ENCODE results near the gene SLC25A51. TPM values are rescaled to one million over a fixed set of nuclear protein-coding genes. Genes with fewer than 3 reads are reported as not detected.

The SLC25A51 gene
- total RNA-seq, 1 donor from 2014 or later: 5.9 TPM

- no peak for DNase-seq (ENCODE audit: low spot score in 2 of 2)
- intact Hi-C loops (cut with DNase I): no loop called here
- Histone ChIP-seq H3K9me3 (no peaks in the 10 kb centered on the region), H3K27ac (peak overlapping the region in 1 of 2 donors; percentile 49), H3K27me3 (no peaks in the 10 kb centered on the region), H3K4me3 (no peak overlapping the region), H3K36me3 (peaks cover 18 to 21% of the 10 kb centered on the region in 2 donors), H3K4me1 (peaks cover 0 to 2% of the 10 kb centered on the region in 2 donors)
- no peak for TF ChIP-seq CTCF (IDR thresholded peaks at IDR 0.05)
These were observed 14.1 kb upstream of the SLC25A51 start for GRCh38 chr9:37917801-37918664.

- DNase-seq (ENCODE audit: low spot score in 2 of 2): no peak
These were observed 13.4 kb upstream of the SLC25A51 start for GRCh38 chr9:37917313-37917731.

GRCh38 chr9:37916471-37917312, 12.8 kb upstream of the SLC25A51 start:
- Histone ChIP-seq H3K27me3 (no peaks in the 10 kb centered on the region), H3K27ac (peak overlapping the region in 1 of 2 donors; percentile 63), H3K9me3 (no peaks in the 10 kb centered on the region), H3K4me1 (peaks cover 0 to 2% of the 10 kb centered on the region in 2 donors), H3K36me3 (peaks cover 18 to 21% of the 10 kb centered on the region in 2 donors), H3K4me3 (no peak overlapping the region)
- TF ChIP-seq CTCF (IDR thresholded peaks at IDR 0.05): no peak
- intact Hi-C loops (cut with DNase I): no loop called here
- no peak for DNase-seq (ENCODE audit: low spot score in 2 of 2)

More at GRCh38 chr9:37917313-37917731, 13.4 kb upstream of the SLC25A51 start:
- no peak for TF ChIP-seq CTCF (IDR thresholded peaks at IDR 0.05)
- peaks cover 18 to 21% of the 10 kb centered on the region in 2 donors for H3K36me3 ChIP-seq
- H3K27me3 ChIP-seq: no peaks in the 10 kb centered on the region
- H3K27ac ChIP-seq: peak overlapping the region in 1 of 2 donors; percentile 49
- peaks cover 0 to 2% of the 10 kb centered on the region in 2 donors for H3K4me1 ChIP-seq
- intact Hi-C loops (cut with DNase I): no loop called here
- no peak overlapping the region for H3K4me3 ChIP-seq
- H3K9me3 ChIP-seq: no peaks in the 10 kb centered on the region

- intact Hi-C loops (cut with DNase I): no loop called here
- DNase-seq (ENCODE audit: low spot score in 2 of 2): no peak
- no peak overlapping the region for H3K4me3 ChIP-seq
These were observed 12.1 kb upstream of the SLC25A51 start for GRCh38 chr9:37915911-37916470.

More at GRCh38 chr9:37915911-37916470, 12.1 kb upstream of the SLC25A51 start:
- Histone ChIP-seq H3K27ac (peak overlapping the region in 1 of 2 donors; percentile 63), H3K27me3 (no peaks in the 10 kb centered on the region), H3K4me1 (no peaks in the 10 kb centered on the region), H3K9me3 (no peaks in the 10 kb centered on the region), H3K36me3 (peaks cover 18 to 21% of the 10 kb centered on the region in 2 donors)
- TF ChIP-seq CTCF (IDR thresholded peaks at IDR 0.05): no peak
